IMR-90 (cell line): ENCODE data around the gene UBR4. TPM values are rescaled to one million over a fixed set of nuclear protein-coding genes. Genes with fewer than 3 reads are reported as not detected.

Experiments used
- ATAC-seq: fragments of 200-7000 bp; cut with Tn5 transposase; 2 replicates; pipeline ENCODE4 v1.9.1; 2020; ENCODE audit warnings: low read depth, mild to moderate bottlenecking, moderate library complexity
- BruUV-seq: library from RNA; stranded (reverse); fragments of 400-500 nt; replicated peaks from 2 replicates; lab custom pipeline; 2021; lab: Mats Ljungman, UMichigan
- CTCF ChIA-PET: fragments of 300-600 bp; formaldehyde crosslinking; extraction: SDS; loops from one replicate; lab custom pipeline; 2021; ENCODE audit warnings: antibody characterized with exemption; lab: Yijun Ruan, JAX
- POLR2A ChIA-PET: fragments of 300-600 bp; sonication (Branson Sonifier 250); formaldehyde crosslinking; loops from one replicate; lab custom pipeline; 2022; ENCODE audit warnings: antibody characterized with exemption; ENCODE audit not compliant: unreplicated experiment; lab: Charles Lee
- DNase-seq: peaks from one replicate; pipeline ENCODE4 v3.0.0; 2013
- H2AFZ ChIP-seq: replicated peaks from 2 replicates; pipeline ENCODE3; 2013; ENCODE audit warnings: low read length, mild to moderate bottlenecking; ENCODE audit not compliant: poor library complexity
- H2AK5ac ChIP-seq: 2 replicates; pipeline ENCODE4 v1.6.1; 2013; ENCODE audit warnings: low read depth, low read length, inconsistent platforms
- H2AK9ac ChIP-seq: replicated peaks from 2 replicates; pipeline ENCODE3; 2013; ENCODE audit warnings: mild to moderate bottlenecking, low read depth, low read length, moderate library complexity; ENCODE audit not compliant: poor library complexity
- H2BK120ac ChIP-seq: 2 replicates; pipeline ENCODE4 v1.6.1; 2013; ENCODE audit warnings: low read depth, low read length, inconsistent platforms
- H2BK15ac ChIP-seq: 3 replicates; pipeline ENCODE4 v1.6.1; 2013; ENCODE audit warnings: low read depth, low read length, inconsistent platforms
- H2BK20ac ChIP-seq: 2 replicates; pipeline ENCODE4 v1.6.1; 2013; ENCODE audit warnings: low read depth, mild to moderate bottlenecking, inconsistent platforms, low read length, moderate library complexity
- H2BK5ac ChIP-seq: 2 replicates; pipeline ENCODE4 v1.6.1; 2013; ENCODE audit warnings: mild to moderate bottlenecking, low read depth, low read length, inconsistent platforms; ENCODE audit not compliant: poor library complexity, severe bottlenecking
- H3K14ac ChIP-seq: replicated peaks from 2 replicates; pipeline ENCODE4 v1.6.1; 2013; ENCODE audit warnings: low read depth, low read length, inconsistent platforms
- H3K18ac ChIP-seq: 2 replicates; pipeline ENCODE4 v1.6.1; 2013; ENCODE audit warnings: low read depth, low read length, control low read depth
- H3K23ac ChIP-seq: 2 replicates; pipeline ENCODE4 v1.6.1; 2013; ENCODE audit warnings: low read depth, low read length, inconsistent platforms
- H3K27ac ChIP-seq: 2 replicates; pipeline ENCODE4 v1.5.1; 2013; ENCODE audit warnings: mild to moderate bottlenecking, control low read depth, low read length; ENCODE audit not compliant: insufficient read depth
- H3K27me3 ChIP-seq: 2 replicates; pipeline ENCODE4 v1.6.1; 2013; ENCODE audit warnings: low read length; ENCODE audit not compliant: control insufficient read depth, insufficient read depth
- H3K36me3 ChIP-seq: 2 replicates; pipeline ENCODE4 v1.6.1; 2013; ENCODE audit warnings: low read length, mixed read lengths; ENCODE audit not compliant: control insufficient read depth, insufficient read depth
- H3K4ac ChIP-seq: 2 replicates; pipeline ENCODE4 v1.6.1; 2013; ENCODE audit warnings: low read depth, low read length, inconsistent platforms
- H3K4me1 ChIP-seq: 2 replicates; pipeline ENCODE4 v1.6.1; 2013; ENCODE audit warnings: low read length, mixed read lengths; ENCODE audit not compliant: control insufficient read depth, insufficient read depth
- H3K4me2 ChIP-seq: 2 replicates; pipeline ENCODE4 v1.6.1; 2013; ENCODE audit warnings: low read depth, mild to moderate bottlenecking, control low read depth, low read length, moderate library complexity
- H3K4me3 ChIP-seq: 2 replicates; pipeline ENCODE4 v1.5.1; 2013; ENCODE audit warnings: low read depth, mild to moderate bottlenecking, control low read depth, low read length, moderate library complexity; ENCODE audit not compliant: insufficient read depth
- H3K56ac ChIP-seq: 2 replicates; pipeline ENCODE4 v1.6.1; 2013; ENCODE audit warnings: low read length, inconsistent platforms; ENCODE audit not compliant: insufficient read depth; ENCODE audit errors: extremely low read depth
- H3K79me1 ChIP-seq, 2 experiments: 2 replicates each; pipeline ENCODE4 v1.6.1; 2013; ENCODE audit warnings: low read length in 2 of 2, inconsistent platforms in 1 of 2, low read depth in 1 of 2
- H3K9ac ChIP-seq: 2 replicates; pipeline ENCODE4 v1.6.1; 2013; ENCODE audit warnings: low read depth, low read length, control low read depth
- H3K9me1 ChIP-seq: 2 replicates; pipeline ENCODE4 v1.6.1; 2013; ENCODE audit warnings: low read length, inconsistent platforms; ENCODE audit not compliant: insufficient read depth
- H3K9me3 ChIP-seq: 2 replicates; pipeline ENCODE4 v1.6.1; 2013; ENCODE audit warnings: low read length; ENCODE audit not compliant: control insufficient read depth, insufficient read depth
- H4K20me1 ChIP-seq: 2 replicates; pipeline ENCODE4 v1.6.1; 2013; ENCODE audit warnings: low read length, inconsistent platforms; ENCODE audit not compliant: insufficient read depth
- H4K5ac ChIP-seq: 2 replicates; pipeline ENCODE4 v1.6.1; 2013; ENCODE audit warnings: mild to moderate bottlenecking, low read depth, low read length, control low read depth
- H4K8ac ChIP-seq, 2 experiments: 2 replicates each; pipeline ENCODE4 v1.6.1; 2013; ENCODE audit warnings: low read depth in 2 of 2, low read length in 2 of 2, control low read depth in 1 of 2, inconsistent platforms in 1 of 2
- H4K91ac ChIP-seq: 2 replicates; pipeline ENCODE4 v1.6.1; 2013; ENCODE audit warnings: low read depth, low read length, inconsistent platforms; ENCODE audit not compliant: insufficient read depth
- CEBPB ChIP-seq: IDR thresholded peaks from 2 replicates; pipeline ENCODE4 v1.6.1; 2012; ENCODE audit warnings: low read depth, low read length, improper control_type of control experiment
- FOS ChIP-seq: fragments of 150-350 bp; IDR thresholded peaks from 2 replicates; pipeline ENCODE4 v1.6.1; 2016; ENCODE audit warnings: low read depth, low read length
- MAFK ChIP-seq: IDR thresholded peaks from 2 replicates; pipeline ENCODE4 v1.6.1; 2012; ENCODE audit warnings: low read depth, low read length, improper control_type of control experiment
- MXI1 ChIP-seq: IDR thresholded peaks from 2 replicates; pipeline ENCODE4 v1.6.1; 2012; ENCODE audit warnings: low read depth, mild to moderate bottlenecking, low read length, moderate library complexity, borderline replicate concordance
- NFE2L2 ChIP-seq: fragments of 150-350 bp; IDR thresholded peaks from 2 replicates; pipeline ENCODE4 v1.6.1; 2016; ENCODE audit warnings: low read depth, mild to moderate bottlenecking, low read length
- POLR2A ChIP-seq: IDR thresholded peaks from 2 replicates; pipeline ENCODE4 v1.6.1; 2012; ENCODE audit warnings: mild to moderate bottlenecking, low read depth, low read length
- RAD21 ChIP-seq: IDR thresholded peaks from 2 replicates; pipeline ENCODE4 v1.6.1; 2012; ENCODE audit warnings: low read length, improper control_type of control experiment
- RCOR1 ChIP-seq: IDR thresholded peaks from 2 replicates; pipeline ENCODE4 v1.6.1; 2012; ENCODE audit warnings: mild to moderate bottlenecking, low read length, improper control_type of control experiment; ENCODE audit not compliant: insufficient replicate concordance
- SMC3 ChIP-seq: fragments of 150-350 bp; IDR thresholded peaks from 2 replicates; pipeline ENCODE4 v1.6.1; 2016; ENCODE audit warnings: low read depth, mild to moderate bottlenecking, antibody characterized with exemption, low read length, moderate library complexity
- WGBS, 2 experiments: methylation state at CpG; one replicate each; pipeline versions ENCODE4 v1.1.5 to v1.1.7; 2013; ENCODE audit warnings: missing lambda C conversion rate in 2 of 2; ENCODE audit not compliant: insufficient read length in 1 of 2; ENCODE audit errors: extremely low coverage in 2 of 2; 5-methylcytosine and 5-hydroxymethylcytosine counted together
- dilution Hi-C: fragments of 300-500 bp; cut with HindIII; formaldehyde crosslinking; loops from one replicate; pipeline ENCODE4 v1.14.3; 2018; ENCODE audit warnings: low sequenced_read_pairs; ENCODE audit not compliant: unreplicated experiment
- in situ Hi-C: fragments of 300-500 bp; cut with MboI; formaldehyde crosslinking; loops from 3 replicates; pipeline ENCODE4 v1.14.3; 2019; ENCODE audit warnings: low sequenced_read_pairs, inconsistent platforms, mixed read lengths
- intact Hi-C: fragments of 100-400 bp; cut with micrococcal nuclease; formaldehyde crosslinking; loops from 2 replicates; pipeline ENCODE4 v1.10.0; 2022
- polyA plus RNA-seq, 3 experiments: library from polyadenylated mRNA; depleted of rRNA; stranded (reverse); fragments of >200 nt; gene quantifications; 2 replicates each; pipeline ENCODE4 v1.2.3, GENCODE V29; 2012; ENCODE audit warnings: low replicate concordance in 1 of 3
- total RNA-seq: library from RNA; depleted of rRNA; stranded (reverse); fragments of >200 nt; gene quantifications from 2 replicates; pipeline ENCODE4 v1.2.3, GENCODE V29; 2012
- TF ChIP-seq, protein P1 (sequence below): conservative IDR thresholded peaks from 2 replicates; pipeline ENCODE4 v1.5.1; 2012; ENCODE audit warnings: mild to moderate bottlenecking, low read depth, low read length, improper control_type of control experiment

UBR4 gene
- total and polyA plus RNA-seq, 2 of the 4 experiments (the other 2 are of a cell fraction): 87.8 to 121 TPM

DNA sequence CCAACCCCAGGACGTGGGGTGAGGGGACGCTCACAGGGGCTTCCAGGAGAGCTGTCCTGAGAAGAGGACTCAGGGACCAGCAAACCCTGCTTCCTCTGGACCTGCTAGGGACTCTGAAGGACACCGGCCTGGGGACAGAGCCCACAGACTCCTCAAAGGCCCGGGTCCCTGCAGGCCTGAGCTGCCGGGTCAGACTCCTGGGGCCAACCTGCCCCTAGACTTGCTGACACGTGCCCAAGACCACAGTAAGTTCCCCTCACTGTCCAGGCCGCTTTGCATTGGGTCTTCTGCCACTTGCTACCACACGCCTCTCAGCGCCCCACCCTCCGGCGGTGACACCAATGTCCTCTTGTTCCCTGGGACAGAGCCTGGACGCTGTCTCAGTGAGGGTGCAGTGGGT, 146.9 kb downstream of the UBR4 start:
- no peak overlapping the region for H3K23ac ChIP-seq
- no peaks in the 10 kb centered on the region for H3K79me1 ChIP-seq
- H4K91ac ChIP-seq: no peak overlapping the region
- H4K8ac ChIP-seq: no peak overlapping the region
- TF ChIP-seq FOS (no peak), RAD21 (no peak), RCOR1 (no peak), CEBPB (no peak), MAFK (no peak), MXI1 (no peak), SMC3 (no peak), NFE2L2 (no peak), POLR2A (no peak)
- TF ChIP-seq, protein P1, sequence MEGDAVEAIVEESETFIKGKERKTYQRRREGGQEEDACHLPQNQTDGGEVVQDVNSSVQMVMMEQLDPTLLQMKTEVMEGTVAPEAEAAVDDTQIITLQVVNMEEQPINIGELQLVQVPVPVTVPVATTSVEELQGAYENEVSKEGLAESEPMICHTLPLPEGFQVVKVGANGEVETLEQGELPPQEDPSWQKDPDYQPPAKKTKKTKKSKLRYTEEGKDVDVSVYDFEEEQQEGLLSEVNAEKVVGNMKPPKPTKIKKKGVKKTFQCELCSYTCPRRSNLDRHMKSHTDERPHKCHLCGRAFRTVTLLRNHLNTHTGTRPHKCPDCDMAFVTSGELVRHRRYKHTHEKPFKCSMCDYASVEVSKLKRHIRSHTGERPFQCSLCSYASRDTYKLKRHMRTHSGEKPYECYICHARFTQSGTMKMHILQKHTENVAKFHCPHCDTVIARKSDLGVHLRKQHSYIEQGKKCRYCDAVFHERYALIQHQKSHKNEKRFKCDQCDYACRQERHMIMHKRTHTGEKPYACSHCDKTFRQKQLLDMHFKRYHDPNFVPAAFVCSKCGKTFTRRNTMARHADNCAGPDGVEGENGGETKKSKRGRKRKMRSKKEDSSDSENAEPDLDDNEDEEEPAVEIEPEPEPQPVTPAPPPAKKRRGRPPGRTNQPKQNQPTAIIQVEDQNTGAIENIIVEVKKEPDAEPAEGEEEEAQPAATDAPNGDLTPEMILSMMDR: no peak
- no peak overlapping the region for H2BK15ac ChIP-seq
- no peak overlapping the region for H4K5ac ChIP-seq
- in situ Hi-C loops: no loop called here
- no peak overlapping the region for H2AK9ac ChIP-seq
- no peak overlapping the region for H3K4me2 ChIP-seq
- no peak overlapping the region for H2AK5ac ChIP-seq
- H3K56ac ChIP-seq: no peak overlapping the region
- ATAC-seq (no peak), DNase-seq (no peak)
- H3K9me1 ChIP-seq: no peaks in the 10 kb centered on the region
- no peaks in the 10 kb centered on the region for H4K20me1 ChIP-seq
- no peaks in the 10 kb centered on the region for H3K9me3 ChIP-seq
- 46% methylated on average over 3 of the region's 12 CpGs; no CpG with 5 or more reads in 1 of the 2 experiments for WGBS, 2 experiments
- ChIA-PET CTCF (no interaction called here), POLR2A (no interaction called here)
- no peak overlapping the region for H2BK120ac ChIP-seq
- H3K4me3 ChIP-seq: no peak overlapping the region
- H3K27me3 ChIP-seq: peaks cover 11% of the 10 kb centered on the region
- H2BK5ac ChIP-seq: no peak overlapping the region
- no peak overlapping the region for H3K14ac ChIP-seq
- dilution Hi-C loops: no loop called here
- H3K9ac ChIP-seq: no peak overlapping the region
- no peak overlapping the region for H3K4ac ChIP-seq
- H3K36me3 ChIP-seq: no peaks in the 10 kb centered on the region
- no peak overlapping the region for H2BK20ac ChIP-seq
- no TSS peak for BruUV-seq
- no peak overlapping the region for H3K18ac ChIP-seq
- H2AFZ ChIP-seq: no peak overlapping the region
- peaks cover 2% of the 10 kb centered on the region; the same call in 1 of the 2 replicates for H3K4me1 ChIP-seq
- intact Hi-C loops: no loop called here
- H3K27ac ChIP-seq: no peak overlapping the region
